Activated B cell treated with CpG ODN at 0.5 μM for 24 hours (primary cell): ENCODE measurements around the gene SOS1. TPM values are rescaled to one million over a fixed set of nuclear protein-coding genes. Genes with fewer than 3 reads are reported as not detected.

Experiments used
- ATAC-seq: fragments of 200-7000 bp; cut with Tn5 transposase; one replicate; pipeline ENCODE4 v1.10.0; 2021; ENCODE audit warnings: low read depth, mild to moderate bottlenecking, moderate library complexity
- CTCF ChIA-PET: fragments of 350-600 bp; sonication (Branson Sonifier 250); formaldehyde crosslinking; loops from one replicate; lab custom pipeline; 2021; ENCODE audit warnings: antibody characterized with exemption; lab: Charles Lee
- POLR2A ChIA-PET: fragments of 350-600 bp; sonication (Branson Sonifier 250); formaldehyde crosslinking; loops from one replicate; lab custom pipeline; 2021; ENCODE audit warnings: antibody characterized with exemption; lab: Charles Lee
- DNase-seq: peaks from one replicate; pipeline ENCODE4 v3.0.0; 2022
- H3K27ac Mint-ChIP-seq: one replicate; pipeline ENCODE4 v1.8.0; 2020; ENCODE audit warnings: mixed read lengths
- H3K27me3 Mint-ChIP-seq: one replicate; pipeline ENCODE4 v1.8.0; 2021; ENCODE audit warnings: mixed read lengths
- H3K36me3 Mint-ChIP-seq: one replicate; pipeline ENCODE4 v1.8.0; 2021; ENCODE audit warnings: low read depth, mixed read lengths
- H3K4me1 Mint-ChIP-seq: one replicate; pipeline ENCODE4 v1.8.0; 2021; ENCODE audit warnings: mixed read lengths
- H3K4me3 Mint-ChIP-seq: one replicate; pipeline ENCODE4 v1.8.0; 2020; ENCODE audit warnings: mild to moderate bottlenecking, mixed read lengths
- H3K9me3 Mint-ChIP-seq: one replicate; pipeline ENCODE4 v1.8.0; 2020; ENCODE audit warnings: mixed read lengths
- intact Hi-C: fragments of 100-400 bp; cut with micrococcal nuclease; formaldehyde crosslinking; loops from one replicate; pipeline ENCODE4 v1.15.1; 2024
- total RNA-seq: library from RNA; stranded (reverse); gene quantifications from 2 replicates; pipeline ENCODE4 v1.2.3, GENCODE V29; 2022
- TF ChIP-seq, protein P1 (sequence below): fragments of 200-600 bp; IDR thresholded peaks from one replicate; pipeline ENCODE4 v1.8.0; 2022; ENCODE audit warnings: antibody characterized with exemption, mild to moderate bottlenecking

Gene SOS1
- total RNA-seq, 1 donor from 2014 or later = 51.9 TPM

- CTCF ChIA-PET = no interaction called here
- no peaks in the 10 kb centered on the region for H3K4me1 Mint-ChIP-seq
- no peaks in the 10 kb centered on the region for H3K9me3 Mint-ChIP-seq
- H3K36me3 Mint-ChIP-seq = no peaks in the 10 kb centered on the region
- intact Hi-C loops = no loop called here
- POLR2A ChIA-PET = no interaction called here
- H3K27me3 Mint-ChIP-seq = peaks cover 3% of the 10 kb centered on the region
- DNase-seq (no peak), ATAC-seq (no peak)
- TF ChIP-seq, protein P1, sequence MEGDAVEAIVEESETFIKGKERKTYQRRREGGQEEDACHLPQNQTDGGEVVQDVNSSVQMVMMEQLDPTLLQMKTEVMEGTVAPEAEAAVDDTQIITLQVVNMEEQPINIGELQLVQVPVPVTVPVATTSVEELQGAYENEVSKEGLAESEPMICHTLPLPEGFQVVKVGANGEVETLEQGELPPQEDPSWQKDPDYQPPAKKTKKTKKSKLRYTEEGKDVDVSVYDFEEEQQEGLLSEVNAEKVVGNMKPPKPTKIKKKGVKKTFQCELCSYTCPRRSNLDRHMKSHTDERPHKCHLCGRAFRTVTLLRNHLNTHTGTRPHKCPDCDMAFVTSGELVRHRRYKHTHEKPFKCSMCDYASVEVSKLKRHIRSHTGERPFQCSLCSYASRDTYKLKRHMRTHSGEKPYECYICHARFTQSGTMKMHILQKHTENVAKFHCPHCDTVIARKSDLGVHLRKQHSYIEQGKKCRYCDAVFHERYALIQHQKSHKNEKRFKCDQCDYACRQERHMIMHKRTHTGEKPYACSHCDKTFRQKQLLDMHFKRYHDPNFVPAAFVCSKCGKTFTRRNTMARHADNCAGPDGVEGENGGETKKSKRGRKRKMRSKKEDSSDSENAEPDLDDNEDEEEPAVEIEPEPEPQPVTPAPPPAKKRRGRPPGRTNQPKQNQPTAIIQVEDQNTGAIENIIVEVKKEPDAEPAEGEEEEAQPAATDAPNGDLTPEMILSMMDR = no peak
- no peak overlapping the region for H3K4me3 Mint-ChIP-seq
- H3K27ac Mint-ChIP-seq = no peak overlapping the region
These were observed 152.8 kb downstream of the SOS1 start for GRCh38 chr2:38968021-38968420.

- TF ChIP-seq, protein P1 = no peak
- H3K9me3 Mint-ChIP-seq = no peaks in the 10 kb centered on the region
- ChIA-PET POLR2A (no interaction called here), CTCF (no interaction called here)
- intact Hi-C loops = no loop called here
- DNase-seq = no peak
- no peak for ATAC-seq
- no peaks in the 10 kb centered on the region for H3K36me3 Mint-ChIP-seq
- H3K27me3 Mint-ChIP-seq = peaks cover 5% of the 10 kb centered on the region
- no peak overlapping the region for H3K27ac Mint-ChIP-seq
- no peak overlapping the region for H3K4me3 Mint-ChIP-seq
- H3K4me1 Mint-ChIP-seq = no peaks in the 10 kb centered on the region
These were observed 154.2 kb downstream of the SOS1 start for GRCh38 chr2:38966678-38967077.

GRCh38 chr2:38966006-38966405, 154.8 kb downstream of the SOS1 start:
- peaks cover 6% of the 10 kb centered on the region for H3K27me3 Mint-ChIP-seq
- H3K4me1 Mint-ChIP-seq = no peaks in the 10 kb centered on the region
- DNase-seq (no peak), ATAC-seq (no peak)
- TF ChIP-seq, protein P1 = no peak
- H3K36me3 Mint-ChIP-seq = no peaks in the 10 kb centered on the region
- intact Hi-C loops = no loop called here
- ChIA-PET POLR2A (no interaction called here), CTCF (no interaction called here)
- no peak overlapping the region for H3K4me3 Mint-ChIP-seq
- H3K9me3 Mint-ChIP-seq = no peaks in the 10 kb centered on the region
- H3K27ac Mint-ChIP-seq = no peak overlapping the region

- no peak overlapping the region for H3K27ac Mint-ChIP-seq
- H3K27me3 Mint-ChIP-seq = peaks cover 25% of the 10 kb centered on the region
- POLR2A ChIA-PET = interaction anchor here (0.6 to 2.7 kb wide), 2 partner anchors 127 to 210 kb away, joined by 4 to 12 read pairs; partner anchors contain the start of gene SRSF7
- no peaks in the 10 kb centered on the region for H3K9me3 Mint-ChIP-seq
- intact Hi-C loops = no loop called here
- CTCF ChIA-PET = interaction anchor here (1.5 kb wide), 1 partner anchor 13 kb away, joined by 4 read pairs; no protein-coding TSS in a partner anchor
- DNase-seq = no peak
- H3K4me3 Mint-ChIP-seq = peak overlapping the region; percentile 70
- TF ChIP-seq, protein P1 = no peak
- no peaks in the 10 kb centered on the region for H3K4me1 Mint-ChIP-seq
- H3K36me3 Mint-ChIP-seq = no peaks in the 10 kb centered on the region
- peak; percentile 47 for ATAC-seq
These were observed 160.1 kb downstream of the SOS1 start for GRCh38 chr2:38960609-38961320.

DNA sequence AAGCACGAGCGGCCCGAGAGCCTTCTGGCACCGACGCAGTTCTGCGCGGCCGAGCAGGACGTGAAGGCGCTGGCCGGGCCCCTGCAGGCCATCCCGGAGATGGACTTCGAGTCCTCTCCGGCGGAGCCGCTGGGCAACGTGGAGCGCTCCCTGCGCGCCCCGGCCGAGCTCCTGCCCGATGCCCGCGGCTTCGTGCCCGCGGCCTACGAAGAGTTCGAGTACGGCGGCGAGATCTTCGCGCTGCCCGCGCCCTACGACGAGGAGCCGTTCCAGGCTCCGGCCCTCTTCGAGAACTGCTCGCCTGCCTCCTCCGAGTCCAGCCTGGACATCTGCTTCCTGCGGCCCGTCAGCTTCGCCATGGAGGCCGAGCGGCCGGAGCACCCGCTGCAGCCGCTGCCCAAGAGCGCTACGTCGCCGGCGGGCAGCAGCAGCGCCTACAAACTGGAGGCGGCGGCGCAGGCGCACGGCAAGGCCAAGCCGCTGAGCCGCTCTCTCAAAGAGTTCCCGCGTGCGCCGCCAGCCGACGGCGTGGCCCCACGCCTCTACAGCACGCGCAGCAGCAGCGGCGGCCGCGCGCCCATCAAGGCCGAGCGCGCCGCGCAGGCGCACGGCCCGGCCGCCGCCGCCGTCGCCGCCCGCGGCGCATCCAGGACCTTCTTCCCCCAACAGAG, 160.8 kb downstream of the SOS1 start:
- peak overlapping the region; percentile 70 for H3K4me3 Mint-ChIP-seq
- no peaks in the 10 kb centered on the region for H3K4me1 Mint-ChIP-seq
- H3K27ac Mint-ChIP-seq = no peak overlapping the region
- TF ChIP-seq, protein P1 = no peak
- CTCF ChIA-PET = interaction anchor here (1.5 kb wide), 1 partner anchor 12 kb away, joined by 4 read pairs; no protein-coding TSS in a partner anchor
- H3K9me3 Mint-ChIP-seq = no peaks in the 10 kb centered on the region
- ATAC-seq = peak; percentile 98
- intact Hi-C loops = no loop called here
- no peaks in the 10 kb centered on the region for H3K36me3 Mint-ChIP-seq
- DNase-seq = peak; percentile 46
- POLR2A ChIA-PET = interaction anchor here (2.7 kb wide), 1 partner anchor 209 kb away, joined by 12 read pairs; the partner anchor contains the start of gene SRSF7
- H3K27me3 Mint-ChIP-seq = peaks cover 25% of the 10 kb centered on the region
